Liver (tissue), 9 donors: ENCODE measurements around the gene REL. TPM values are rescaled to one million over a fixed set of nuclear protein-coding genes. Genes with fewer than 3 reads are reported as not detected.
"Not testable (repeated sequence)": the region's sequence is repeated elsewhere in the genome, so short reads cannot be mapped to it uniquely, and the experiment has no call there.

Experiments used
- DNase-seq: peaks from one replicate; pipeline ENCODE4 v3.0.0-alpha.2; 2017; ENCODE audit warnings: low spot score
- H3K27ac ChIP-seq, 2 donors: one replicate each; pipeline ENCODE4 v1.7.0; 2013; ENCODE audit warnings: inconsistent platforms in 2 of 2, low read length in 2 of 2, control low read depth in 1 of 2, low read depth in 1 of 2, mild to moderate bottlenecking in 1 of 2
- H3K27me3 ChIP-seq, 4 donors: one replicate each; pipeline versions ENCODE4 v1.6.1 to v1.7.0; 2013; ENCODE audit warnings: low read length in 3 of 4, inconsistent platforms in 1 of 4, mild to moderate bottlenecking in 1 of 4, moderate library complexity in 1 of 4; ENCODE audit not compliant: control insufficient read depth in 4 of 4, insufficient read depth in 4 of 4
- H3K36me3 ChIP-seq, 4 donors: one replicate each; pipeline versions ENCODE4 v1.6.1 to v1.7.0; 2013; ENCODE audit warnings: low read length in 3 of 4, mild to moderate bottlenecking in 3 of 4, low read depth in 1 of 4, moderate library complexity in 1 of 4; ENCODE audit not compliant: control insufficient read depth in 4 of 4, insufficient read depth in 3 of 4
- H3K4me1 ChIP-seq, 4 donors: one replicate each; pipeline versions ENCODE4 v1.6.1 to v1.7.0; 2013; ENCODE audit warnings: low read length in 3 of 4, mild to moderate bottlenecking in 3 of 4, moderate library complexity in 1 of 4; ENCODE audit not compliant: control insufficient read depth in 4 of 4, insufficient read depth in 4 of 4
- H3K4me3 ChIP-seq, 3 donors: one replicate each; pipeline versions ENCODE4 v1.6.1 to v1.7.0; 2013; ENCODE audit warnings: low read length in 3 of 3, control low read depth in 1 of 3, low read depth in 1 of 3, mild to moderate bottlenecking in 1 of 3
- H3K9ac ChIP-seq, 2 donors: one replicate each; pipeline ENCODE4 v1.7.0; 2013; ENCODE audit warnings: low read length in 2 of 2, mild to moderate bottlenecking in 2 of 2, moderate library complexity in 2 of 2, control low read depth in 1 of 2, low read depth in 1 of 2
- H3K9me3 ChIP-seq, 4 donors: one replicate each; pipeline versions ENCODE4 v1.6.1 to v1.7.0; 2013; ENCODE audit warnings: low read length in 3 of 4; ENCODE audit not compliant: control insufficient read depth in 4 of 4
- ATF3 ChIP-seq: IDR thresholded peaks from 2 replicates; pipeline ENCODE4 v1.6.1; 2016; ENCODE audit warnings: antibody characterized with exemption
- FOXA2 ChIP-seq: IDR thresholded peaks from 2 replicates; pipeline ENCODE4 v1.6.1; 2016; ENCODE audit warnings: antibody characterized with exemption
- GABPA ChIP-seq, 2 donors: IDR thresholded peaks in 1 of 2; conservative IDR thresholded peaks in 1 of 2; 2 replicates each; pipeline ENCODE4 v1.6.1; 2016; ENCODE audit warnings: antibody characterized with exemption in 2 of 2, mild to moderate bottlenecking in 1 of 2, moderate library complexity in 1 of 2
- HNF4A ChIP-seq, 2 donors: conservative IDR thresholded peaks; 2 replicates each; pipeline ENCODE4 v1.6.1; 2016; ENCODE audit warnings: antibody characterized with exemption in 2 of 2, mild to moderate bottlenecking in 2 of 2
- HNF4G ChIP-seq: IDR thresholded peaks from 2 replicates; pipeline ENCODE4 v1.6.1; 2016; ENCODE audit warnings: antibody characterized with exemption
- MAX ChIP-seq: IDR thresholded peaks from 2 replicates; pipeline ENCODE4 v1.6.1; 2016; ENCODE audit warnings: antibody characterized with exemption
- NR2F2 ChIP-seq: IDR thresholded peaks from 2 replicates; pipeline ENCODE4 v1.6.1; 2016; ENCODE audit warnings: antibody characterized with exemption
- RXRA ChIP-seq, 2 donors: IDR thresholded peaks; 2 replicates each; pipeline ENCODE4 v1.6.1; 2017 to 2018; ENCODE audit warnings: antibody characterized with exemption in 2 of 2, mild to moderate bottlenecking in 1 of 2
- SP1 ChIP-seq: IDR thresholded peaks from 2 replicates; pipeline ENCODE4 v1.6.1; 2018; ENCODE audit warnings: antibody characterized with exemption, mild to moderate bottlenecking
- YY1 ChIP-seq: IDR thresholded peaks from 2 replicates; pipeline ENCODE4 v1.6.1; 2016; ENCODE audit warnings: antibody characterized with exemption, mild to moderate bottlenecking
- ZBTB33 ChIP-seq: IDR thresholded peaks from 2 replicates; pipeline ENCODE4 v1.6.1; 2016; ENCODE audit warnings: antibody characterized with exemption
- WGBS: extraction: QIAGEN DNeasy Blood & Tissue Kit; methylation state at CpG from one replicate; pipeline ENCODE4 v1.1.7; 2013; 5-methylcytosine and 5-hydroxymethylcytosine counted together
- polyA plus RNA-seq, 2 donors: library from polyadenylated mRNA; stranded (reverse) in 1 of 2; unstranded in 1 of 2; fragments of 200-250 nt in 1 of 2; fragments of >200 nt in 1 of 2; fragmentation: Nextera tagmentation in 1 of 2; extraction: Ambion mirVana in 1 of 2; gene quantifications; one replicate each; pipeline versions ENCODE4 v1.2.1 to v1.2.3, GENCODE V29; 2013 to 2015
- total RNA-seq, 2 donors: library from RNA; depleted of rRNA; stranded (reverse); fragments of >200 nt; gene quantifications; one replicate each; pipeline ENCODE4 v1.2.3, GENCODE V29; 2014
- donor health status: healthy.
- donor health status: healthy.
- donor health status: healthy.
- donor health status: healthy.
- donor health status: healthy.

The REL gene
- total and polyA plus RNA-seq, 4 donors: 1.1 to 7.0 (median 4.4) TPM

- TF ChIP-seq ATF3 (no peak), SP1 (no peak), GABPA (IDR thresholded peaks at IDR 0.05 in 1 of 2, conservative IDR thresholded peaks at IDR 0.05 in 1 of 2) (no peak), HNF4G (no peak)
Observed at GRCh38 chr2:60861736-60862135, 19.6 kb upstream of the REL start (continued).

GRCh38 chr2:60862642-60863041 lies 18.7 kb upstream of the REL start:
- Histone ChIP-seq H3K36me3 (no peaks in the 10 kb centered on the region), H3K9ac (no peak overlapping the region), H3K4me1 (no peaks in the 10 kb centered on the region), H3K27ac (no peak overlapping the region), H3K4me3 (no peak overlapping the region), H3K9me3 (peaks cover 0 to 1% (median 0%) of the 10 kb centered on the region in 4 donors), H3K27me3 (no peaks in the 10 kb centered on the region)
- no peak for DNase-seq
- no peak for TF ChIP-seq ZBTB33
- TF ChIP-seq MAX: no peak
- TF ChIP-seq YY1: no peak
- TF ChIP-seq GABPA (IDR thresholded peaks at IDR 0.05 in 1 of 2, conservative IDR thresholded peaks at IDR 0.05 in 1 of 2): no peak
- TF ChIP-seq HNF4G: no peak
- no peak for TF ChIP-seq ATF3
- WGBS: 93% methylated on average over 1 of the region's 1 CpG

GRCh38 chr2:60865361-60865760 lies 16.0 kb upstream of the REL start:
- WGBS: 87% methylated on average over 3 of the region's 3 CpGs
- not testable (repeated sequence) for H3K9me3 ChIP-seq, H3K9ac ChIP-seq, H3K4me3 ChIP-seq, H3K27ac ChIP-seq, DNase-seq, H3K4me1 ChIP-seq, H3K27me3 ChIP-seq, H3K36me3 ChIP-seq

- no peak overlapping the region for H3K27ac ChIP-seq
- H3K9me3 ChIP-seq: peaks cover 0 to 1% (median 0%) of the 10 kb centered on the region in 4 donors
- H3K4me3 ChIP-seq: no peak overlapping the region
- WGBS: 85% methylated on average over 3 of the region's 3 CpGs
- no peak overlapping the region for H3K9ac ChIP-seq
- H3K27me3 ChIP-seq: no peaks in the 10 kb centered on the region
- TF ChIP-seq HNF4A (conservative IDR thresholded peaks at IDR 0.05) (no peak), FOXA2 (no peak), RXRA (IDR thresholded peaks at IDR 0.05) (no peak), NR2F2 (no peak), HNF4G (no peak)
- H3K36me3 ChIP-seq: no peaks in the 10 kb centered on the region
- no peaks in the 10 kb centered on the region for H3K4me1 ChIP-seq
- no peak for DNase-seq
Observed at GRCh38 chr2:60867007-60867406, 14.4 kb upstream of the REL start.
